HUES6 (cell line): ENCODE measurements around the gene THEM4.

Experiments
- H3K27ac ChIP-seq: 2 replicates; pipeline ENCODE4 v1.7.0; 2013; ENCODE audit warnings: low read depth, mild to moderate bottlenecking, low read length, inconsistent platforms
- H3K27me3 ChIP-seq: 2 replicates; pipeline ENCODE4 v1.6.1; 2013; ENCODE audit warnings: low read length; ENCODE audit not compliant: control insufficient read depth, insufficient read depth
- H3K36me3 ChIP-seq: 2 replicates; pipeline ENCODE4 v1.6.1; 2013; ENCODE audit warnings: low read length; ENCODE audit not compliant: control insufficient read depth, insufficient read depth
- H3K4me1 ChIP-seq: 2 replicates; pipeline ENCODE4 v1.6.1; 2013; ENCODE audit warnings: low read length; ENCODE audit not compliant: control insufficient read depth, insufficient read depth
- H3K4me3 ChIP-seq: 2 replicates; pipeline ENCODE4 v1.5.1; 2013; ENCODE audit warnings: low read depth, low read length
- H3K9ac ChIP-seq: one replicate; pipeline ENCODE4 v1.6.1; 2013; ENCODE audit warnings: mild to moderate bottlenecking, low read length
- H3K9me3 ChIP-seq: 2 replicates; pipeline ENCODE4 v1.6.1; 2013; ENCODE audit warnings: low read depth, low read length; ENCODE audit not compliant: control insufficient read depth, insufficient read depth

THEM4 gene

GRCh38 chr1:151909167-151910149, at the start of gene THEM4:
TSS of gene THEM4 (minus strand) at chr1:151909511. CDS start at chr1:151909458, 53 bp downstream.
- peak within 1 kb of the TSS; percentile 81 for H3K27ac ChIP-seq
- peaks cover 8% of the 10 kb centered on the region for H3K36me3 ChIP-seq
- peak within 1 kb of the TSS; percentile 79 for H3K9ac ChIP-seq
- peaks cover 34% of the 10 kb centered on the region for H3K9me3 ChIP-seq
- peaks cover 10% of the 10 kb centered on the region for H3K4me1 ChIP-seq
- H3K27me3 ChIP-seq = no peaks in the 10 kb centered on the region
- peak within 1 kb of the TSS; percentile 67 for H3K4me3 ChIP-seq

GRCh38 chr1:151958959-151959358, 49.6 kb upstream of the THEM4 start:
- Histone ChIP-seq H3K4me1 (no peaks in the 10 kb centered on the region), H3K9me3 (no peaks in the 10 kb centered on the region), H3K27me3 (no peaks in the 10 kb centered on the region), H3K9ac (no peak overlapping the region), H3K27ac (no peak overlapping the region), H3K36me3 (no peaks in the 10 kb centered on the region), H3K4me3 (no peak overlapping the region)

GRCh38 chr1:151956957-151957497, 47.7 kb upstream of the THEM4 start:
- Histone ChIP-seq H3K9ac (no peak overlapping the region), H3K4me3 (no peak overlapping the region), H3K36me3 (no peaks in the 10 kb centered on the region), H3K9me3 (no peaks in the 10 kb centered on the region), H3K27ac (no peak overlapping the region), H3K27me3 (no peaks in the 10 kb centered on the region), H3K4me1 (no peaks in the 10 kb centered on the region)

- Histone ChIP-seq H3K4me1 (no peaks in the 10 kb centered on the region), H3K27me3 (no peaks in the 10 kb centered on the region)
Measured at GRCh38 chr1:151953409-151954094, 44.2 kb upstream of the THEM4 start.

GRCh38 chr1:151952811-151953210, 43.5 kb upstream of the THEM4 start:
- Histone ChIP-seq H3K36me3 (no peaks in the 10 kb centered on the region), H3K9ac (no peak overlapping the region), H3K9me3 (no peaks in the 10 kb centered on the region), H3K4me1 (no peaks in the 10 kb centered on the region), H3K27me3 (no peaks in the 10 kb centered on the region), H3K27ac (no peak overlapping the region), H3K4me3 (no peak overlapping the region)

More at GRCh38 chr1:151953409-151954094, 44.2 kb upstream of the THEM4 start:
- no peaks in the 10 kb centered on the region for H3K9me3 ChIP-seq
- no peak overlapping the region for H3K4me3 ChIP-seq
- H3K9ac ChIP-seq = no peak overlapping the region
- H3K36me3 ChIP-seq = no peaks in the 10 kb centered on the region
- no peak overlapping the region for H3K27ac ChIP-seq

- Histone ChIP-seq H3K9me3 (no peaks in the 10 kb centered on the region), H3K36me3 (no peaks in the 10 kb centered on the region), H3K4me3 (no peak overlapping the region), H3K4me1 (peaks cover 24% of the 10 kb centered on the region), H3K27ac (no peak overlapping the region), H3K27me3 (no peaks in the 10 kb centered on the region), H3K9ac (no peak overlapping the region)
Measured at GRCh38 chr1:151949371-151950193, 40.3 kb upstream of the THEM4 start.

GRCh38 chr1:151948506-151948905, 39.2 kb upstream of the THEM4 start:
- no peaks in the 10 kb centered on the region for H3K9me3 ChIP-seq
- no peak overlapping the region for H3K9ac ChIP-seq
- H3K27ac ChIP-seq = no peak overlapping the region
- peaks cover 27% of the 10 kb centered on the region for H3K4me1 ChIP-seq
- no peaks in the 10 kb centered on the region for H3K27me3 ChIP-seq
- H3K4me3 ChIP-seq = no peak overlapping the region
- no peaks in the 10 kb centered on the region for H3K36me3 ChIP-seq

GRCh38 chr1:151947140-151947539, 37.8 kb upstream of the THEM4 start:
- H3K27ac ChIP-seq = no peak overlapping the region
- H3K9me3 ChIP-seq = no peaks in the 10 kb centered on the region
- H3K27me3 ChIP-seq = no peaks in the 10 kb centered on the region
- no peaks in the 10 kb centered on the region for H3K36me3 ChIP-seq
- H3K9ac ChIP-seq = no peak overlapping the region
- H3K4me1 ChIP-seq = peaks cover 27% of the 10 kb centered on the region
- no peak overlapping the region for H3K4me3 ChIP-seq

- no peaks in the 10 kb centered on the region for H3K36me3 ChIP-seq
- no peaks in the 10 kb centered on the region for H3K27me3 ChIP-seq
- no peak overlapping the region for H3K4me3 ChIP-seq
- H3K9ac ChIP-seq = no peak overlapping the region
- peak overlapping the region; percentile 62 for H3K27ac ChIP-seq
- H3K9me3 ChIP-seq = no peaks in the 10 kb centered on the region
- H3K4me1 ChIP-seq = peaks cover 32% of the 10 kb centered on the region
Measured at GRCh38 chr1:151945725-151946722, 36.7 kb upstream of the THEM4 start.
